Left ventricle myocardium inferior (tissue), 1 donor: ENCODE data around the gene C19orf38. TPM values are rescaled to one million over a fixed set of nuclear protein-coding genes. Genes with fewer than 3 reads are reported as not detected.
A peak's percentile ranks its signal among the peaks of the same experiment; 100 is the strongest.

Experiments used
- DNase-seq: peaks from one replicate; pipeline ENCODE4 v3.0.0-alpha.2; 2020
- H3K27ac ChIP-seq: fragments of 200-600 bp; replicated peaks from 2 replicates; pipeline ENCODE4 v1.8.0; 2021
- H3K27me3 ChIP-seq: fragments of 200-600 bp; 2 replicates; pipeline ENCODE4 v1.8.0; 2021; ENCODE audit warnings: low read depth
- H3K36me3 ChIP-seq: fragments of 200-600 bp; 2 replicates; pipeline ENCODE4 v1.8.0; 2021
- H3K4me1 ChIP-seq: fragments of 200-600 bp; 2 replicates; pipeline ENCODE4 v1.8.0; 2021
- H3K4me3 ChIP-seq: fragments of 200-600 bp; 2 replicates; pipeline ENCODE4 v1.8.0; 2021; ENCODE audit warnings: mild to moderate bottlenecking, moderate library complexity
- H3K9me3 ChIP-seq: fragments of 200-600 bp; replicated peaks from 2 replicates; pipeline ENCODE4 v1.8.0; 2021
- intact Hi-C: fragments of 100-400 bp; cut with micrococcal nuclease; formaldehyde crosslinking; loops from one replicate; pipeline ENCODE4 v1.11.0; 2022
- total RNA-seq: library from RNA; stranded (reverse); fragmentation: NEBNext Ultra II Directional; extraction: Animal tissue kit (Norgen Biotek cat#: 25700); gene quantifications from one replicate; pipeline ENCODE4 v1.2.1, GENCODE V29; 2021
- TF ChIP-seq, protein P1 (sequence below): fragments of 200-600 bp; IDR thresholded peaks from 2 replicates; pipeline ENCODE4 v1.8.0; 2021; ENCODE audit warnings: antibody characterized with exemption, mild to moderate bottlenecking, borderline replicate concordance
- donor health status: DM: no; HTN: yes; CAD: no; lungs with severe emphysema.

Gene C19orf38
- total RNA-seq, 1 donor from 2014 or later: 0.47 TPM

DNA sequence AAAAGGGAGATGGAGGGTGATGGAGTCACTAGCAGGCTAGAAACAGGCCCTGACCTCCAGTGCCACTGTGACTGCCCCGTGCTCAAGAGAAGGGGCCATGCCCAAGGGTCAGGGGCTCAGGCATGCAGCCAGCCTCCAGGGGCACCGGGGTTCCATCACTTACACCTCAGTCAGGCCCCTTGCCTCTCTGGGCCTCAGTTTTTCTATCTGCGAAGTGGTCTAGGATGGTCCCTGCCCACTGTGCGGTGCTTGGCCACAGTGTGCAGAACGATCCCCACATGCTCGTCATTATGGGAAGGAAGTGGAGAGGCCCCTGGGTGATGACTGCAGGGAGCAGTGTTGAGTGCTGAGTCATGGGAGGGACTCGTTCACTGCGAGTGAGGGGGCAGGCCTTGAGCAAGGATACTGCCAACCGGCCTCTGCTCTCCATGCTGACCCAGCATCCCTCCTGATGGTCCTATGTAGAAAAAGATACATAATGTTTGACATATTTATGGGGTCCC is 35.3 kb upstream of the C19orf38 start:
- intact Hi-C loops: no loop called here
- TF ChIP-seq, protein P1, sequence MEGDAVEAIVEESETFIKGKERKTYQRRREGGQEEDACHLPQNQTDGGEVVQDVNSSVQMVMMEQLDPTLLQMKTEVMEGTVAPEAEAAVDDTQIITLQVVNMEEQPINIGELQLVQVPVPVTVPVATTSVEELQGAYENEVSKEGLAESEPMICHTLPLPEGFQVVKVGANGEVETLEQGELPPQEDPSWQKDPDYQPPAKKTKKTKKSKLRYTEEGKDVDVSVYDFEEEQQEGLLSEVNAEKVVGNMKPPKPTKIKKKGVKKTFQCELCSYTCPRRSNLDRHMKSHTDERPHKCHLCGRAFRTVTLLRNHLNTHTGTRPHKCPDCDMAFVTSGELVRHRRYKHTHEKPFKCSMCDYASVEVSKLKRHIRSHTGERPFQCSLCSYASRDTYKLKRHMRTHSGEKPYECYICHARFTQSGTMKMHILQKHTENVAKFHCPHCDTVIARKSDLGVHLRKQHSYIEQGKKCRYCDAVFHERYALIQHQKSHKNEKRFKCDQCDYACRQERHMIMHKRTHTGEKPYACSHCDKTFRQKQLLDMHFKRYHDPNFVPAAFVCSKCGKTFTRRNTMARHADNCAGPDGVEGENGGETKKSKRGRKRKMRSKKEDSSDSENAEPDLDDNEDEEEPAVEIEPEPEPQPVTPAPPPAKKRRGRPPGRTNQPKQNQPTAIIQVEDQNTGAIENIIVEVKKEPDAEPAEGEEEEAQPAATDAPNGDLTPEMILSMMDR: no peak
- peaks cover 5% of the 10 kb centered on the region for H3K4me1 ChIP-seq
- no peaks in the 10 kb centered on the region for H3K9me3 ChIP-seq
- no peak overlapping the region for H3K4me3 ChIP-seq
- H3K27ac ChIP-seq: peak overlapping the region; percentile 9
- peaks cover 100% of the 10 kb centered on the region for H3K36me3 ChIP-seq
- DNase-seq: no peak
- H3K27me3 ChIP-seq: no peaks in the 10 kb centered on the region

DNA sequence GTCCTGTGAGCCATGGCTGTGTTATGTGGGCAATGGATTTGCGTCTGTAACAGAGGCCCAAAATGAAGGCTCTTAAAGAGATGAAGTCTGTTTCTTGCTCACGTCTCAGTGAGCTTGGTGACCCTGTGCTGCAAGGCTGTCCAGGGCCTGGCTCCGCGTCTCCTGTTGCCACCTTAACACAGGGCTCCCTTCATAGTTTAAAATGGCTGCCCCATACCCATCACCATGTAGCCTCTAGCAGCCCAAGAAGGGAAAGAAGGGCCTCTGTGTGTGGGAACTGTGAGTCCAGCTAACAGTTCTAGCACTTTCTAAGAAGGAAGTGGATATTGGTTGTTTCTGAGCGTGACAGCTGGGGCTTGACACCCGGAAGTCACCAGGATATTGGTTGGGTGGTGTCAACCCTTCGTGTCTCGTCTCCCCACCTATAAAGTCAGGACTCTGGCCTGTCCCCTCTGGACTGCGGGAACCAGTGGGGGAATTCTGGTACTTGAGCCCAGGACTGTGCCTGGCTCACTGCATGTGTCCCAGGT is 33.1 kb upstream of the C19orf38 start:
- TF ChIP-seq, protein P1: no peak
- peaks cover 5% of the 10 kb centered on the region for H3K4me1 ChIP-seq
- H3K27ac ChIP-seq: no peak overlapping the region
- intact Hi-C loops: no loop called here
- no peak for DNase-seq
- no peaks in the 10 kb centered on the region for H3K9me3 ChIP-seq
- H3K27me3 ChIP-seq: no peaks in the 10 kb centered on the region
- H3K36me3 ChIP-seq: peaks cover 97% of the 10 kb centered on the region
- H3K4me3 ChIP-seq: no peak overlapping the region

DNA sequence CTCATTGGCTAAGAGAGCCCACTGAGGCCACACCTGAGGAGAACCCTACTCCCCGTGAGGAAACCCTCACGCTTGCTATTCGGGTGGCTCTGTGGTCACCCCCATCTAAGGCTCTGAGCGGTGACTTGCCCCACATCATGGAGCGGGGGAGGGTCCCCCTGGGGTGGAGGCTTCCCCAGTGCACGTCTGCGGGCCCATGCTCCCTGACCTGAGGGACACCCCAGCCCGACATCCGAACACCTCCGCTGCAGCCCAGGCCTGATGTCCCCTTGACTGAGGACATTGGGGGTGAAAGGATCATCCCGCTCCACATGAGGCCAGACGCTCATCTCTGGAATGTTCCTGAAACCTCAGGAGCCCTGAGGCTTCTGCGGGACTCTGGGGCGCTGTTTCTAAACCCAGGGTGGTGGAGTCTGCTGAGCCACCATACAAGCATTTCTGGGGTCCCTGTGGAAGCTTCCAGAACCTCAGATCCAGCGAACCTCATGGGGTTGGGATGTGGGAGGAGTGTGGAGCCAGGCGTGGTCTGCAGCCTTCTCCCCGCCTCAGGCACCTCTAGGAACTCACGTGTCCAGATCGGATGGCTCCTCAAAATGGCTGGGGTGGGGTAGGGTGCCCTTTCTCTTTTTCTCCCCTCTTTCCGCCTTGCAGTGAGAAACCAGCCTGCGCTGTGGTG is 32.1 kb upstream of the C19orf38 start:
- Histone ChIP-seq H3K4me3 (peak overlapping the region; percentile 22), H3K4me1 (peaks cover 15% of the 10 kb centered on the region), H3K9me3 (no peaks in the 10 kb centered on the region), H3K36me3 (peaks cover 97% of the 10 kb centered on the region), H3K27me3 (no peaks in the 10 kb centered on the region), H3K27ac (peak overlapping the region; percentile 38)
- DNase-seq: no peak
- TF ChIP-seq, protein P1: no peak
- intact Hi-C loops: no loop called here

DNA sequence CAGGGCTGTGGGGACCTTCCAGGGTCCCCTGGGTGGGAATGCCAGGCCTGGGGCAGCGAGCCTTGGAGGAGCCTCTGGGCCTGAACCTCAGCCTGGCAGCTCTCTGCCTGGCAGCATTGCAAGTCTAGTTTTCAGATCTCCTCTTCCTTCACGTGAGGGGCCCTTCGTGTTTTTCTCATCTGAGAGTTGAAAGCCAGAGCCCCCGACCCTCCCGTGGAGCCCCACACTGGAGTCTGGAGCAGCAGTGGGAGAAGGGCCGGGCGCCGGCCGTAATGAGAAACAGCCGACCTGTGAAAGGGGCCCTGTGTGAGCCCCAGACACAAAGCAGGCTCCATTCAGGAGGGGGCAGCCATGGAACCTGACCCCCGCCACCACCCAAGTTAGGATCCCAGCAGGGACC is 31.5 kb upstream of the C19orf38 start:
- Histone ChIP-seq H3K4me3 (peak overlapping the region; percentile 22), H3K4me1 (peaks cover 17% of the 10 kb centered on the region), H3K9me3 (no peaks in the 10 kb centered on the region), H3K27ac (peak overlapping the region; percentile 38), H3K36me3 (peaks cover 97% of the 10 kb centered on the region), H3K27me3 (no peaks in the 10 kb centered on the region)
- TF ChIP-seq, protein P1: no peak
- intact Hi-C loops: no loop called here
- DNase-seq: no peak

DNA sequence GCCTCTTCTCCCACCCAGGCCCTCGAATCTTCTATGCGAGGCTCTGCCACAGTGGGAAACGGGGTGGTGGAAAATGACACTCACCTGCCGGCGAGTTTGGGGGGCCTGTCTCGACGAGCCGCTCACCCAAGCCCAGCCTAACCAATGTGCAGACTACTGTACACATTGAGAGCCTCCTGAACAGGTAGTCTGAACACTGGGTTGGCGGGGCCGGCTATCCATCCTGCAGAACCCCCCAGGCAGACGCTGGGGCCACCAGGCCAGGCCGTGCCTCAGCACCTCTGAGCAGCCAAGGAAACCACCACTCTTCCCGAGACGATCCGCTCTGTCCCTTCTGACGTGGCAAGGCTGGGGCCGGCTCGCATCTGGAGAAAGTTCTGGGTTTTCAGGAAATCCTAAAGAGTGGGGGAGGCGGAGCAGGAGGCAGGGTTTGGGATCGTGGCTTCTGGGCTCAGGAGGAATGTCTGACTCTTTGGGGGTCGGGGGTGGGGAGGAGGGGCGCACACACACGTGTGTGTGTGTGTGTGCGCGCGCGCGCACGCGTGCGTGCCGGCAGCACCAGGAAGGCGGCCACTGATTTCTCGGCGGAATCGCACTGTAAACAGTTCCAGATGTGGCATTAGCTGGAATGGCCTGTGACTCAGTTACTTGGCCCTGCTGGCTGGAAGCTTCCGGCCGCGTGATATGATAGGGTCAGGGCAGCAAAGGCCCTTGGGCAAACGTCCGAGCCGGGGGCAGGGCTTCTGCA is 30.8 kb upstream of the C19orf38 start:
- no peak for DNase-seq
- Histone ChIP-seq H3K27me3 (no peaks in the 10 kb centered on the region), H3K27ac (peak overlapping the region; percentile 38), H3K36me3 (peaks cover 97% of the 10 kb centered on the region), H3K9me3 (no peaks in the 10 kb centered on the region), H3K4me1 (peaks cover 17% of the 10 kb centered on the region), H3K4me3 (peak overlapping the region; percentile 22)
- intact Hi-C loops: no loop called here
- TF ChIP-seq, protein P1: no peak
